SK-N-DZ (cell line): Measurements from ENCODE around the gene VPS26A.
"Not testable (repeated sequence)": the region's sequence is repeated elsewhere in the genome, so short reads cannot be mapped to it uniquely, and the experiment has no call there.

Experiments used
- DNase-seq: peaks from one replicate; pipeline ENCODE4 v3.0.0-alpha.2; 2015; ENCODE audit warnings: low spot score

VPS26A gene

DNA sequence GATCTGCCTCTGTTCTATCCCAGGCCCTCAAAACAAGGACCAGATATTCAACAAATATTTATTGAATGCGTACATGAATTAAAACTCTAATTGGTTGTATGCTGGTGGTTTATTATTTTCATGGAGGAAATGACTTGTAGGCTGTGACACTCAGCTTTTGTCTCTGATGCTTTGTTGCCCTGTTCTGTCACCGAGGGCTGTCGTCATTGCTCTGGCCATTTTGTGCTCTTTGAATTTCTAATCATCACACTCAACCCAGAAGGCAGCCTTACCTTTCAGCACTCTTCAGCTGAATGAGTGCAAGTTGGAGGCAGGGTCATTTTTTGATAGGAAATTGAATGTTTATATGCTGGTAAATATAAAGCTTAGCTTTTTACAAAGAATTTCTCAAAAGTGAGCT is 21.5 kb upstream of the VPS26A start:
- DNase-seq: no peak

DNA sequence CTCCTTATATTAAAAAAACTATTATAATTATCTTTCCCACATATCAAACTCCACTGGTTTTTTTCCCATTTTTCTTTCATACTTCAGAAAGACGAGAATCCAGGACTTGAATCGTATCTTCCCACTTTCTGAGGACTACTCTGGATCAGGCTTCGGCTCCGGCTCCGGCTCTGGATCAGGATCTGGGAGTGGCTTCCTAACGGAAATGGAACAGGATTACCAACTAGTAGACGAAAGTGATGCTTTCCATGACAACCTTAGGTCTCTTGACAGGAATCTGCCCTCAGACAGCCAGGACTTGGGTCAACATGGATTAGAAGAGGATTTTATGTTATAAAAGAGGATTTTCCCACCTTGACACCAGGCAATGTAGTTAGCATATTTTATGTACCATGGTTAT is 20.2 kb upstream of the VPS26A start:
- no peak for DNase-seq

DNA sequence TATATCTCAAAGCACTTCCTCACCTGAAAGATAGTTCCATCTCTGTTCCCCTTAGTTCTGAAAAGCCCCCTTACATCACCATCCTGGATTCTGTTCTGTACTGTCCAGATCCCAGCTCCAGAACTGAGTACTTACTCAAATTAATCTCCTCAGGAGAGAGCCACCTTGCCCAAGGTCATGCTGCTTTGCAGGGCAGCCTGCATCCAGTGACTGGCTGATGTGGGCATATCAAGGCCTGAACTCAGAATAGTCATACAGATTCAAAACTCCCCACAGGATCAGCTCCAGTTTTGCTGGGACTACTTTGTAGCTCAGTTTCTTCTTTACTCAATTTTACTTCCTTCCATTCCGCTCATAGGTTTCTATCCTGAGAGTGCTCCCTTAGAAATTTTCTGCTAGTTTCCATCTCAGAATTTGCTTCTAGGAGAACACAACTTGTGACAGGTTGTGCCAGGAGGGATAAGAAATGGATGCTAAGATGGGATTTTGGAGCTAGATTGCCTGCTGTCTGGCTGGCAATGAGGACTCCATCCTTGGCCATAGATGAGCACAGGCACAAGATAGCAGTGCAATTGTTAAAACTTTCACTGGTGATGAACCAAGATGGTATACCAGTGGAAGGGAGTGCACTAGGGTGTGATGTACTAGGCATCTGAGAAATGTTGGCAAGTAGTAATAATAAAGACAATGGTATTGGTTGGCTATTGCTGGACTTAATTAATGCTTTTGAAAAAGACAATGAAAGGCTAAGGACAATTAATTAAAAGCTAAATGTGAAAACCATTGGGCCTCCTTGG is 18.8 kb upstream of the VPS26A start:
- no peak for DNase-seq

DNA sequence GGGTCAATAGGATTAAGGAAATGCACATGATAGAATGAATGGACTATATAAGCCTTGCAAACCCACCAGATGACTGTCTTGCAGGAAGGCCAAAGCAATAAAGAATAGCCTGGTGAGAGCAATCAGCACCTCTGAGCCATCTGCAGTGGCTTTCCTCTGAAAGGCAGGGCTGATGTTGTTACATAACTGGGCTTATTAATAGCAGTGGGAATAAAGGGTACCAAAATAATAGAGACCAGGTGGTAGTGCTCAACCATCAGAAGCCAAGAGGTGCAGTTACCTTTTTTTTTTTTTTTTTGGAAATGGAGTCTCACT is 16.8 kb upstream of the VPS26A start:
- no peak for DNase-seq

DNA sequence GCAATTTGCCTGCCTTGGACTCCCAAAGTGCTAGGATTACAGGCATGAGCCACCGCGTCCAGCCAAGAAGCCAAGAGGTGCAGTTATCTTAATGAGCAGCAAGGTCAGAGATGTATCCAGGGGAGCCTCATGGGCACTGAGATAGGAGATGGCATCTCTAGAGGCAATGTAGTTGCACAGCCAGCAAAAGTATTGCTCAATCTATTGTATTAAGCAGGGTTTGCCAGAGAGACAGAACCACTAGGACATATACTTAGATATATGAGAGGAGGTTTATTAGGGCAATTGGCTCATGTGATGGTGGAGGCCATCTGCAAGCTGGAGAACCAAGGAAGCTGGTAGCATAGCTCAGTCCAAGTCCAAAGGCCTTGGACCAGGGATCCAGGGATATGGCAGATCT is 16.3 kb upstream of the VPS26A start:
- no peak for DNase-seq

DNA sequence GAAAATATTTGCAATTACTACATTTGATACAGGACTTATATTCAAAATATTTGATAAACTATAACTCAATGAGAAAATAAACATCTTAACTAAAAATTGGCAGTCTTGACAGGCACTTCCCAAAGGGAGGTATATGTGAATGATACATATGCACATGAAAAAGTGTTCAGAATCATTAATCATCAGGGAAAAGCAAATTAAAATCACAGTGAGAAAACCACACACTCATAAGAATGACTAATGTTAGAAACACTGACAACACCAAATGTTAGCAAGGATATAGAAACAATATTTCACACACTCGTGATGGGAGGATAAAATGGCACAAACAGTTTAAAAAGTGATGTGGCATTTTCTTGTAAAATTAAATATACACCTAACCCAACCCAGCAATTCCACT is 4.1 kb upstream of the VPS26A start:
- no peak for DNase-seq

DNA sequence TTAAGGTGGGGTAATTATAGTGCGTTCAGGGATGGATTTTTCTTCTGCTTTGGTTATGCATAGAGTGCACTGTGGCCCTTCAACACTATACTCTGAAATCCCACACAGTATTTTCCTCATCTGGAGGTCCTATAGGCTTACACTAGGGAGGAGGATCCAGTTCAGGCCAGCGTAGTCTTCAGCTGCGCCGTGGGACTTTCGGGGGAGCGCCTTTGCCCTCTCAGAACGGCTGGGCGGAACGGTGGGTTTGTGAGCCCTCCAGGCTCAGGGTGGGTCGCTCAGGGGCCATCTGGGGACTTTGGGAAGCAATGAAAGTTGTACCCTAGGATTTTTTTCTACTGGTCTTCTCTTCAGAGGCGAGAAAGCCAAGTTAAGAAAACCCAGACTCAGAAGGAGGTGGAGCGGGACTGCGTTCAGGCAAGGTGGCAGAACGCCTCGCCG is 652 bp upstream of the VPS26A start:
- DNase-seq: peak; percentile 77

DNA sequence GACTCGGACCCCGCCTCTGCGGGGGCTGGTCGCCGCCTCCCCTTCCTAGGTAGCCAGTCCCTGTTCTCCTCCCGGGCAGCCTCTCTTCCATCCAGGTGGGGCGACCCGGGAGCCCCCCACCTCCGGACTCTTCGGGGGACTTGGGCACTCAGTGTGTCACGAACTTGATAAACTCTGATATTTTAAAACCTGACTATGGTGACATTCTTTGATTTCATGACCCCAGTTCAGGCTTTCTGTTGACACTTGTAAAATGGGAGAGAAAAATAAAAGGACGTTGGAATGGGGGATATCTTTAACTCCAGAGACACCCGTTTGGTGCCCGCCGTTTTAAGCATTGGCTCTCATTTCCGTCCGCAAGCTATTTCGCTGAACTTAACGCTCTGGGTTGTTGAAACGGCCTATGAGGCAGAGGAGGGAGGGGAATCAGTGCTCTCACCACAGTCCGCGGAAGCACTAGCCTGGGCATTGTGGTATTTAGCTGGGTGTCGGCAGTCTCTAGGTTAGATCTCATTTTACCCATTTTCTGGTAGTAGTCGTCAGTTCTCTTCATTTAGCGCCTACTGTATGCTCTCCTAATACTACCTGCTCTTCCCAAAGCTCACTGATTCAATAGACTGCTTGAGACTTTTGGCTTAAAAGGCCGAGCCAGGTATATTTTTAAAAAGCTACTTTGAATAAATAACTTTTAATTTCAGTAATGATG is 738 bp downstream of the VPS26A start:
- DNase-seq: peak; percentile 51

DNA sequence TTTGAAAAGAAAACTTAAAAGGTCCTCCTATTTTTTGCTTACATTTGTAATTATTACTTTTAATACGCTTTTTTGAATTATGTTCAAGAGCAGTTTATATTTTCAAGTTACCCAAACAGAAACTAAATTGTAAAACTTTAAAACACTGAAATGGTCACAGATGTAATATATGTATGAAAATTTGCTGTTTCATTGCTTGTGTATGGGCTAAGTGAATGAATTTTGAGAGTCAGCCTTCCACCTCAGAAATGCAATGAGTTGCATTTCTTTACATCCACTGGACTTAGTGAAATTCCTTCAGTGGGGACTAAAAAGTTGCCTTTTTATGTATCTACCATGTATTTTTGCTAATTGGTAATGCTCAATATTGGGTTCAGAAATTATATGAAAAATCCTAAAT is 1.6 kb downstream of the VPS26A start:
- DNase-seq: no peak

DNA sequence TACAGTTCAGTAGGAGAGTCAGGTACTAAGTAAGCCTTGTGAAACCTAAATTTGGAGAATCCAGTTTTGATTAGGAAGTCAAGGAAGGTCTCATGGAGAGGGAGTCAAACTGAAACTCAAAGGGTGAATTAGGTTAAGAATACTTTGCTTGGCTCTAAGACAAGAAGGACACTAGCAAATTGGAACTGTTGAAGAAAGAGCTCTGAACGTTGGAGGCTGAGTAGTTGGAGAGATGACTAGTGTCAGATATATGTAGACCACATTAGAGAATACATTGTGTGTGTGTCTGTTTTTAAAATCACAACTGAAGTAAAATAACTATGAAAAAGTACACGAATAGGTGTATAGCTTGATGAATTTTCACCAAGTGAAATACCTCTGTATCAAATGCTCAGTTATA is 6.3 kb downstream of the VPS26A start:
- no peak for DNase-seq

DNA sequence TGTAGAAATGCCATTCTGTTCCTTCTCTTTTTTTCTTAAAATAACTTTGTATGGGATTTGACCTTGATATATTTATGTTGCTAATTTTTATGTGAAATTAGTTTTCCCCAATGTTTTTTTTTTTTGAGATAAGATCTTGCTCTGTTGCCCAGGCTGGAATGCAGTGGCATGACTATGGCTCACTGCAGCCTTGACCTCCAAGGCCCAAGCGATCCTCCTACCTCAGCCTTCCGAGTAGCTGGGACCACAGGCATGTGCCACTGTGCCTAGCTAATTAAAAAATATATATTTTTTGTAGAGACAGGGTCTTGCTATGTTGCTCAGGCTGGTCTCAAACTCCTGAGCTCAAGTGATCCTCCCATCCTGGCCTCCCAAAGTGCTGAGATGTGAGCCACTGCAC is 16.0 kb downstream of the VPS26A start:
- no peak for DNase-seq

DNA sequence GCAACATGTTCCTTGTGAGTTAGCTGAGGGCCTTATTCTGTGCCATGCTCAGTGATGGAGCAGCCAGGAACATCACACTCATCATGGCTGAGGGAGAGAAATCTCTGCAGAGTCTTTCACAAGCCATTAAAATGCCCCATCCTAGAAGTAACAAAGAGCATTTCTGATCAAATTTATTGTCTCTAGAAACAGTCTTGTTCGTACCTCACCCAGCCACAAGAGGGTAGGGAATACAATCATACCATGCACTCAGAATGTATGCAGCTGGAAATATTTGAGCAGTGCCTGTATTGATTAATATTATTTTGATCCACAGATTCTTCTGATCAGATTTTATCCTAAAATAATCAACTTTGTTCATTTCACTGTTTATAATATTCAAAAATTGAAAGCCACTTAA is 17.3 kb downstream of the VPS26A start:
- DNase-seq: no peak

DNA sequence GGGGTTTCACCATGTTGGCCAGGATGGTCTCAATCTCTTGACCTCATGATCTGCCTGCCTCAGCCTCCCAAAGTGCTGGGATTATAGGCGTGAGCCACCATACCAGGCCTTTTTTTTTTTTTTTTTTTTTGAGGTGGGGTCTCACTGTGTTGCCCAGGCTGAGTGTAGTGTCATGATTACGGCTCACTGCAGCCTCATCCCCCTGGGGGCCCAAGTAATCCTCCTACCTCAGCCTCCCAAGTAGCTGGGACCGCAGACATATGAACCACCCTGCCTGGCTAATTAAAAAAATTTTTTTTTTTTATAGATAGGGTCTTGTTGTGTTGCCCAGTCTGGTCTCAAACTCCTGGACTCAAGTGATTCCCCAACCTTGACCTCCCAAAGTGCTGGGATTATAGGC is 18.1 kb downstream of the VPS26A start:
- DNase-seq: not testable (repeated sequence)

DNA sequence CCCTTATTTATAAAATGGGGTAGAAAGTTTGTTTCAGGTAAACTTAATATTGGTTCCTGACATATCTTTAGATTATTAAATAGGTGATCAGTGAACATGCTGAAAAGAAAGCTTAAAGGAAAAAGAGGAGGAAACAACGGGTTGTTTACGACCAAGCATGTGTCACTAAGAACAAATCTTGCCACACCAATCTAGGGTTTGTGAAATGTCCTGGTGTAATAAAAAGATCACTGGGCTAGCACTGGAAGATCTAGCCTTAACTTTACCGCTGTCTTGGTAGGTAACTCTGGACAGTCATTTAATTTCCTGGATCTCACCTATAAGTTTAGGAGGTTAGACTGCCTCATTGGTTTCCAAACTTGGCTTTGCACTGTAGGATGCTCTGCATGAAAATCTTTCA is 19.0 kb downstream of the VPS26A start:
- DNase-seq: no peak

DNA sequence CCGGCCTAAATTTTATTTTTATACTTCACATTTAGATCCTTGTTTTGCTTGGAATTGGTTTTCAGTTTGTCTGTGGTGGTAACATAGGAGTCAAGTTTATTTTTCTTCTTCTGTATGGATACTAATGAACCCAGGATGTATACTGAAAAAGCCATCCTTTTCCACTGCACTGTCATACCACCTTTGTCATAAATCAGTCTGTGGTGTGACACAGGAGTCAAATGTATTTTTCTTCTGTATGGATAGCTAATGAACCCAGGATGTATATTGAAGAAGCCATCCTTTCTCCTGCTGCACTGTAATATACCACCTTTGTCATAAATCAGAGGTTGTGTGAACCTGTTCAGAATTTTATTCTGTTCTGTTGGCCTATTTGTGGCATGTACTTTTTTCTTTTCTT is 21.4 kb downstream of the VPS26A start:
- DNase-seq: no peak

DNA sequence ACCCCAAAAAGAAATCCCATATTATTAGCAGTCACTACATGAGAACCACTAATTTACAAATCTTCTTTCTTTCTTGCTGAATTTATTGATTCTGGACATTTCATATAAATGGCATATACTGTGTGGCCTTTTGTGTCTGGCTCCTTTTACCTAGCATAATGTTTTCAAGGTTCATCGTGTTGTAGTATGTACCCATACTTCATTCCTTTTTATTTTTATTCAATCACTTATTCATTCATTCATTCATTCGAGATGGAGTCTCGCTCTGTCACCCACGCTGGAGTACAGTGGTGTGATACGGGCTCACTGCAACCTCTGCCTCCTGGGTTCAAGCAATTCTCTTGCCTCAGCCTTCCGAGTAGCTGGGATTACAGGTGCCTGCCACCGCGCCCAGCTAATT is 21.9 kb downstream of the VPS26A start:
- no peak for DNase-seq

DNA sequence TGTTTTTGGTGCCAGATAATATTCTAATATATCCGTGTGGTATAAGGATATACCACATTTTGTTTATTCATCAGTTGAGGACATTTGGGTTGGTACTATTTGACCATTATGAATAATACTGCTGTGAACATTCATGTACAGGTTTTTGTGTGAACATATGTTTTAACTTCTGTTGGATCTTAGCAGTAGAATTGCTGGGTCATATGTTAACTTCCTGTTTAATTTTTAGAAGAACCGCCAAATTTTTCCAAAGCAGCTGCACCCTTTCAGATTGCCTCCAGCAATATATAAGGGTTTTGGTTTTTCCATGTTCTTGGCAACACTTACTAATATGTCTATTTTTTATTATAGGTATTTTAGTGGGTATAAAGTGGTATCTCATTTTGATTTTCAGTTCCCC is 22.8 kb downstream of the VPS26A start:
- no peak for DNase-seq

DNA sequence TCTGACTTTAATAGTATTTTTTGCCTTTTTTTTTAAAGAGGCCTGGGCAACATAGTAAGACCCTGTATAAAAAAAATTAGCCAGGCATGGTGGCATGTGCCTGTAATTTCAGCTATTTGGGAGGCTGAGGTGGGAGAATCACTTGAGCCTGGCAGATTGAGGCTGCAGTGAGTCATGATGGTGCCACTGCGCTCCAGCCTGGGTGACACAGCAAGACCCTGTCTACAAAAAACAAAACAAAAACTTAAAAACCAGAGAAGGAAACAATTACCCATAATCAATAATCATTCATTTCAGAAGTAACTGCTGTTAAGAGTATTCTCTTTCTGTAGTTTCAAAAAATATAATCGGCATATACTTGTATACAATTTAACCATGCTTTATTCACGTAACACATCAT is 28.0 kb downstream of the VPS26A start:
- no peak for DNase-seq

DNA sequence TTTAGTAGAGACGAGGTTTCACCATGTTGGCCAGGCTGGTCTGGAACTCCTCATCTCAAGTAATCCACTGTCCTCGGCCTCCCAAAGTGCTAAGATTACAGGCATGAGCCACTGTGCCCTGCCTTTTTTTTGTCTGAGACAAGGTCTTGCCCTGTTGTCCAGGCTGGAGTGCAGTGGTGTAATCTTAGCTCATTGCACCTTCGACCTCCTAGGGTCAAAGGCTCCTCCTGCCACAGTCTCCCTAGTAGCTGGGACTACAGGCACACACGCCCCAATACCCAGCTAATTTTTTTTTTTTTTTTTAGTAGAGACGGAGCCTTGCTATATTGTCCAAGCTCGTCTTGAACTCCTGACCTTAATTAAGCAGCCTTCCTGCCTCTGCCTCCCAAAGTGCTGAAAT is 29.2 kb downstream of the VPS26A start:
- no peak for DNase-seq

DNA sequence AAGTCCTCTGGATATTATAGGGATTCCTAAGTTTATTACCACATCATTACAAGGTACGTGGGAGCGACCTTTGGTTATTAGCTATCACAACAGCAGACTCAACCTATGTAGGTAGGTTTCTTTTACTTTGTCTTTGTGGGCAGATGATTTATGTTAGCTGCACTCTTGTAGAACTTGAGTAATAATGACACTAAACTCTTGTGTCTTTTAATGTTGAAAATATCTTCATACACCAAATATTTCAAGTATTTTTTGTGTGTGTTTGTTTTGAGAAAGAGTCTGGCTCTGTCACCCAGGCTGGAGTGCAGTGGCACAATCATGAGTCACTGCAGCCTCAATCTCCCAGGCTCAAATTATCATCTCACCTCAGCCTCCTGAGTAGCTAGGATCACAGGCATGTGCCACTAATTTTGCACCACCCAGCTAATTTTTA is 36.8 kb downstream of the VPS26A start:
- no peak for DNase-seq

DNA sequence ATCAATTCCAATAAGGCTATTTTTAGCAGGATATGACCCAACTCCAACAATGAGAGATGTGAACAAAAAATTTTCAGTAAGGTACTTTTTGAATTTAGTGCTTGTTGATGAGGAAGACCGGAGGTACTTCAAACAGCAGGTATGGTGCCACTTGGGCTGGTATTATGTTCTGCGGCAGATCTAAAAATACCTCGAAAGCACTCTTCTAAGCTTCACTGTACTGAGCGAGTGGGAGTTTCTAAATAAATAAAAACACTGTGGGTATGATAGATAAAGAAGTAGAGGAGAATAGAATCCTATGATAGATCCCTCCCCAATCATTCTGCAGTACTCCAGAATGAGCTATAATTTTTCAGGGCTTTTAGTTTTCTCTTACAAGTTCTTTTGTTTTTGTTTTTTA is 44.5 kb downstream of the VPS26A start:
- DNase-seq: no peak

DNA sequence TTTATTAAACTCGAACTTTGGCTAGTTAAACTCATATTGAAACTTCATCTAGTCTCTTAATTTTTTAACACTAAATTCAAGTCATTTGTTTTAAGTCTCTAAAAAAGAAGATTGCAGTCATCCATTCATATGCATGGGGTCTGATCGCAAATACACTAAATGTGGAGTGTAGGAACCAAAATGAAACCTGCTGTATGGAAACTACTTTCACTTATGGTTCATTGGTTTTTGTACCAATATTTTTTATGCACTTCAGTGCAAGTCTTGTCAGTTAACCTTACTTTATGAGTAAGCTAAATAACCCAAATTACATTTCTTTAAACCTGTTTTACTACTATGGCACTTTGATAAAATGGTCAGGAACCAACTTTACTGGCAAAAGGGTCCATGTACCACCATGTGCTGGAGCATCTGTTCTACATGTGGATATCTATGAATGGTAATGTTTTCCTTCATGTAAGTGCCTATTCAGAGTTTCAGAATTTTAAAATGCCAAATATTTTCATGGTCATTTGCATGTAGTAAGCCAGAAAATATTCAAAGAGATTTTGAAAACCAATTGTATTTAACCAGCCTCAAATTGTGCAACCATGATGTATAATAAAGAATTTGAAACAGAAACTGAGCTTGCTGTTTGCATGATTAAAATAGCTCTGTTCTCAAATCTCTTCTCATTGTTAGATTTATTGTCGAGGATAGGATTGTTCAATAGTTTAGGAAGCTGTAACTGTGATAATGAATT is 48.4 kb downstream of the VPS26A start:
- DNase-seq: no peak

DNA sequence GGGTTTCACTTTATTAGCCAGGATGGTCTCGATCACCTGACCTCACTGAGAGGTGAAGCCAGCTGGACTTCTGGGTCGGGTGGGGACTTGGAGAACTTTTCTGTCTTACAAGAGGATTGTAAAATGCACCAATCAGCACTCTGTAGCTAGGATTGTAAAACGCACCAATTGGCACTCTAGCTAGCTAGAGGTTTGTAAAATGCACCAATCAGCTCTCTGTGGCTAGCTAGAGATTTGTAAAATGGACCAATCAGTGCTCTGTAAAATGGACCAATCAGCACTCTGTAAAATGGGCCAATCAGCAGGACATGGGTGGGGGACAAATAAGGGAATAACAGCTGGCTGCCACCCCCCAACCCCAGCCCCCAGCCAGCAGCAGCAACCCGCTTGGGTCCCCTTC is 51.3 kb downstream of the VPS26A start:
- DNase-seq: not testable (repeated sequence)
